GM12873 (cell line): ENCODE data around the gene TMEM120B.

Experiments
- TF ChIP-seq, protein P1 (sequence below): IDR thresholded peaks from 2 replicates; pipeline ENCODE4 v1.5.1; 2012; ENCODE audit warnings: low read depth, mild to moderate bottlenecking, moderate library complexity, low read length, control low read depth; ENCODE audit not compliant: insufficient read depth; ENCODE audit errors: missing control alignments

Gene TMEM120B

DNA sequence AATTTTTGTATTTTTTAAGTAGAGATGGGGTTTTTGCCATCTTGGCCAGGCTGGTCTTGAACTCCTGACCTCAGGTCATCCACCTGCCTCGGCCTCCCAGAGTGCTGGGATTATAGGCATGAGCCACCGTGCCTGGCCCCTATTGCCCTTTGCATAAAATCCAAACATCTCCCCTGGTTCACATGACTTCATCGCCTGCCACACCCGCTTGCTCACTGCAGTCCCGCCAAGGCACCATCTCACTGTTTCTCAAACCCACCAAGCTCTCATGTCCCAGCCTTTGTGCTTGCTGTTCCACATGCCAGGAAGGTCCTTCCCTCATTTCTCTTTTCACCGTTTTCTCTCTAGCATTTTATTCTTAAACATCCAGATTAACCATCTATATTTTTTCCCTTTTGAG is 71.2 kb downstream of the TMEM120B start:
- TF ChIP-seq, protein P1, sequence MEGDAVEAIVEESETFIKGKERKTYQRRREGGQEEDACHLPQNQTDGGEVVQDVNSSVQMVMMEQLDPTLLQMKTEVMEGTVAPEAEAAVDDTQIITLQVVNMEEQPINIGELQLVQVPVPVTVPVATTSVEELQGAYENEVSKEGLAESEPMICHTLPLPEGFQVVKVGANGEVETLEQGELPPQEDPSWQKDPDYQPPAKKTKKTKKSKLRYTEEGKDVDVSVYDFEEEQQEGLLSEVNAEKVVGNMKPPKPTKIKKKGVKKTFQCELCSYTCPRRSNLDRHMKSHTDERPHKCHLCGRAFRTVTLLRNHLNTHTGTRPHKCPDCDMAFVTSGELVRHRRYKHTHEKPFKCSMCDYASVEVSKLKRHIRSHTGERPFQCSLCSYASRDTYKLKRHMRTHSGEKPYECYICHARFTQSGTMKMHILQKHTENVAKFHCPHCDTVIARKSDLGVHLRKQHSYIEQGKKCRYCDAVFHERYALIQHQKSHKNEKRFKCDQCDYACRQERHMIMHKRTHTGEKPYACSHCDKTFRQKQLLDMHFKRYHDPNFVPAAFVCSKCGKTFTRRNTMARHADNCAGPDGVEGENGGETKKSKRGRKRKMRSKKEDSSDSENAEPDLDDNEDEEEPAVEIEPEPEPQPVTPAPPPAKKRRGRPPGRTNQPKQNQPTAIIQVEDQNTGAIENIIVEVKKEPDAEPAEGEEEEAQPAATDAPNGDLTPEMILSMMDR, result no peak

DNA sequence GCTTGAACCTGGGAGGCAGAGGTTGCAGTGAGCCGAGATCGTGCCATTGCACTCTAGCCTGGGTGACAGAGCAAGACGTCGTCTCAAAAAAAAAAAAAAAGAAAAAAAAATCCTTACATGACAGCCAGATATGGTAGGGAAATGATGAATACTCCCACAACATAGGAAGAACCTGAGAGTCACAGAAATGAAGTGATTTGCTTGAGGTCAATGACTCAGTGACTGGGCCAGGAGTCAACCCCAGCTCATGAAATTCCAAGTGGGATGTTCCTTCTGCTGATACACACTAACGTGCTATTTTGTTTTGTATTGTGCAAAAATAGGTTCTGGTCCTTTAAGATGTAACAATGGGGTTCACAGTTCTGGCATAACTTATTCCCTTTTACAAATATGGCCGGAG is 71.9 kb downstream of the TMEM120B start:
- TF ChIP-seq, protein P1, result no peak

DNA sequence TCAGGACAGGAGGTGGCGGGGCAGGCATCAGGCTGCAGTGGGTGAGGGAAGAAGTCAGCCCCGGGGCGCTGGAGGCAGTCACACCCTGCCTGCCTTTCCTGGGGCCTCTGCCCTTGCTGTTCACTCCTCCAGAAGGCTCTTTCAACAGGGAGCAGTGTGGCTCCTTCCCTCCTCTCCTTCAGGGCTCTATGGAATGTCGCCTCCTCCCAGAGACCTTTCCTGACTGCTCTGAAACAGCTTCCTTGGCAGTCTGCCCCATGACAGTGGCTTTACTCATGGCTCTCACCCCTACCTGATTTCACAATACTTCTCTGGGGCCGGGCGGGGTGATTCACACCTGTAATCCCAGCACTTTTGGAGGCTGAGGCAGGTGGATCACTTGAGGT is 73.9 kb downstream of the TMEM120B start:
- TF ChIP-seq, protein P1, result no peak

DNA sequence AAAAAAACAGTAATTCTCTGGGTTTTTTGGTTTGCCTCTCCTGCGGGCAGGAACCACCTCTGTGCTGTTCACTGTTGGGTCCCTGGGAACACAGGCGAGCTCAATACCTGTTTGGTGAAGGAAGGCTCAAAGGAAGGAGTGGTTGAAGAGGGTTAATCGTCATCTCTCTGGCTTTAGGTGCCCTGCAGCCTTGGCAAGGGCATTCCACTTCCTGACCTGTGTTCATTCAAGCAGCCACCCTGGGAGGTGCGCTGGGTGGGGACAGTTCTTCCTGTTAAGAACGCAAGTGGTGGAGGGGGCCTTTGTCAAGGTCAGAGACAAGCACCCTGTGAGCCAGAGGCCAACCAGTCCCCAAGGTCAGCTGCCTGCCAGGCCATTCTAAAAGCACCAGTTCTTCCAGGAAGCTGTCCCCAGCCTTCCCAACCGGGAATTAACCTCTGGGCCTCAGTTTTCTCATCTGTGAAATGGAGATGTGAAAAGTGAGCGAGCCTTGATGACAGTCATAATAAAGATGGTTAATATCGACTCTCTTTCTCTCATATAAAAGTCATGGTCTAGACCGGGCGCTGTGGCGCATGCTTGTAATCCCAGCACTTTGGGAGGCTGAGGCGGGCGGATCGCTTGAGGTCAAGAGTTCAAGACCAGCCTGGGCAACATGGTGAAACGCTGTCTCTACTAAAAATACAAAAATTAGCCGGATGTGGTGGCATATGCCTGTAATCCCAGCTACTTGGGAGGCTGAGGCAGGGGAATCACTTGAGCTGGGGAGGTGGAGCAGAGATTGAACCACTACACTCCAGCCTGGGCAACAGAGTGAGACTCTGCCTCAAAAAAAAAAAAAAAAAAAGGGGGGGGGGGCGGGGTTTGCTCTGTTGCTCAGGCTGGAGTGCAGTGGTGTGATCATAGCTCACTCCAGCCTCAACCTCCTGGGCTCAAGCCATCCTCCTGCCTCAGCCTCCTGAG is 74.8 kb downstream of the TMEM120B start:
- TF ChIP-seq, protein P1, result no peak

DNA sequence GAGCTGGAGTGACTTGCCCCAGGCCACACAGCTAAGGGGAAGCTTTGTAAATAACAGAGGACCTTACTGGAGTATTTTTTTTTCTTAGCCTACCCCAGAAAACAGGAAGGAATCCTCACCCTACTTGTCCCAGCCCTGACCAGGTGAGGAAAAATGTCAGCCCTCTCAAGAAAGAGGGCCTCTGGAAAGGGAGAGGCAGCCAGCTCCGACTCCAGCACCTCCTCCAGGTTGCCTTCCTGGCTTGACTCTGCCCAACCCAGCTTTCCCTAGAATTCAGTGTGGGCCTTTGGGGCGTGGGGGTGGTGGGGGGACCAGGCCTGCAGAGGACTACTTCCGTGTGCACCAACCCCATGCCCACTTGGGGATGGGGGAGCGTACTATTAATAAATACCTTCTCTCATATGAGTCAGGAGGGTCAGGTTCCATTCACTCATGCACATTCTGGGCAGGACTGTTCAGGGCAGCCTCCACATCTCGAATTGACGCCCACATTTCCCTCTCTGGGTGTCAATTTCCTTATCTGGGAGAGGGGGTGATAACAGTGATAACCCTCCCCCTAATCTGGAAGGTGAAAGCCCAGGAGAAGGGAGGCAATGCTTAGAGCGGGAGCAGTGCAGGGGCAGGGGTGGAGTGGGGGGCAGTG is 75.7 kb downstream of the TMEM120B start:
- TF ChIP-seq, protein P1, result no peak

DNA sequence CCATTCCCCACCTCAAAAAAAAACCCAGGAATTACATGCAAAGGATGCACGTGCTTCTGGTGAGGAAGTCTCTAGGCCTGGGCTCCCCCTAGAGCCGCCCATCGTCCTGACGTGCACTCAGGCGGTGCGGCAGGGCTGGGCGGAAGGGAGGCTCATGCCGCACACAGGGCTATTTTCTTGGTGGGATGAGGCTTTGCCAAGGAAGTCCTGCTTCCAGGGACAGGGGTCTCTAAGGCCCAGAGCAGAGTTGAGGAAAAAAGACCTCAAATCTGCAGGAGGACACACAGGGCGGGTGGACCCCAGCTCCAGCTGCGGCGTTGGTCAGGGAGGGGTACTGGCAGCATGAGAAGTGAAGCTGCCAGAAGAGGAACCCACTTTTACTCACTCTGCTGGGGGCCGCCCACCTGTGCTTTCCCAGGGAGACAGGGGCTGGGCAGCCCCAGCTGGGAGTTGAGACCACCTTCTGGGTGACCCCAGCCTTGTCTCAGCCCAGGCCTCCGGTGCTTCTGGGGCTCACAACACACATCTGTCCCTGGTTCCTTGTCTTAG is 76.8 kb downstream of the TMEM120B start:
- TF ChIP-seq, protein P1, result no peak

DNA sequence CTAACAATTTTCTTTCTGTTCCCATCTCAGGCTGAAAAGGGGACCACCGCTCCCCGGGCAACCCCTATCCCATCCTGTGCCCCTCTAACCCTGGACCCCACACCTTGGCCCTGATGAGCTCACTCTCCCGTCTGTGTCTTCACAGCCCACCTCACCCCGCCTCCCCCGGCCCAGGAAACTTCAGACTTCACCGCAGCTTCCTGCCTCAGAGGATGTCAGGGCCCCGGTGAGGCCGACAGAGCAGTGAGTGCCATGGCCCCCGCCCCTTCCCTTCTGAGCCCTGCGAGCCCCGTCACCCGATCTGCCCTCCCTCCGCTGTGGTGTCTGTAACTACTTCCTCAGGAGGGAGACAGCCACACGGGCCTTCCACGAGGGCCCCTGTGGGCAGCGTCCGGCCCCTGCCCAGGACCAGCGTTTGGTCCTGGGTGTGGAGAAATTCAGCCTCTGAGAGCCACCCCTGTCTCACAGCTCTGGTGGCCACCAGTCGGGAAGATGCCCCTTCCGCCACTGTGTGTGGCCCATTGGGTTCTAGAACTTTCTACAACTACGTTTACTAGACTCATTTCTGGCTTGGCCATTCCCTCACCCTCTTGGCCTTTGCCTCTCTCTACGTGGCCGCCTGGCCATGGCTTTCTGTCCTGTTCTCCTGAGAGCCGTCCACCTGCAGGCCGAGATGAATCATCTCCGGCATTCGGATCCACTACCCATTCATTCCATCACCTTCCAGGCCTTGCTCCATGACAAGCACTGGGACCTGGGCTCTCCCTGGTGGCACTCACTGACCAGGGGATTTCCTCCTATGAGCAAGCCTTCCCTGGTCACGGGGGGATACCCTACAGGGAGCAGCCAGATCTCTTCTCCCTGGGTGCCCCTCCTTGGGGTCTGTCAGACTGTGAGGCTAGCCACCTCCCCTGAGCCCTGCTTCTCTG is 77.5 kb downstream of the TMEM120B start:
- TF ChIP-seq, protein P1, result no peak
